Cardiac muscle cell (in vitro differentiated cells and primary cell): ENCODE measurements around the gene PUDP. TPM values are rescaled to one million over a fixed set of nuclear protein-coding genes. Genes with fewer than 3 reads are reported as not detected.

Experiments used
- DNase-seq, 2 donors: peaks; one replicate each; pipeline versions ENCODE4 v3.0.0 to v3.0.0-alpha.2; 2010 to 2017; ENCODE audit warnings: low read depth in 1 of 2, low spot score in 1 of 2
- H3K27ac ChIP-seq: fragments of 200-600 bp; sonication (generic); 2 replicates; pipeline ENCODE4 v1.5.1; 2016
- H3K27me3 ChIP-seq: fragments of 200-600 bp; sonication (generic); 2 replicates; pipeline ENCODE4 v1.6.0; 2016; ENCODE audit warnings: control low read depth
- H3K36me3 ChIP-seq: fragments of 200-600 bp; sonication (generic); 2 replicates; pipeline ENCODE4 v1.5.1; 2016; ENCODE audit warnings: control low read depth
- H3K4me1 ChIP-seq: fragments of 200-600 bp; sonication (generic); 2 replicates; pipeline ENCODE4 v1.8.1; 2017; ENCODE audit warnings: low read depth, mild to moderate bottlenecking, mixed run types
- H3K4me3 ChIP-seq: fragments of 200-600 bp; sonication (generic); 2 replicates; pipeline ENCODE4 v1.5.1; 2016; ENCODE audit warnings: mild to moderate bottlenecking
- H3K9me3 ChIP-seq: fragments of 200-600 bp; sonication (generic); 2 replicates; pipeline ENCODE4 v1.5.1; 2017; ENCODE audit warnings: low read depth, mild to moderate bottlenecking, control low read depth
- polyA plus RNA-seq: library from polyadenylated mRNA; unstranded; fragments of >200 nt; fragmentation: Nextera tagmentation; extraction: Ambion mirVana; gene quantifications from 2 replicates; pipeline ENCODE4 v1.2.1, GENCODE V29; 2016
- total RNA-seq: library from RNA; depleted of rRNA; stranded (reverse); fragments of >200 nt; gene quantifications from 2 replicates; pipeline ENCODE4 v1.2.3, GENCODE V29; 2016
- TF ChIP-seq, protein P1 (sequence below): IDR thresholded peaks from 2 replicates; pipeline ENCODE4 v1.5.1; 2012; ENCODE audit warnings: low read depth, mild to moderate bottlenecking, low read length

The PUDP gene
- total and polyA plus RNA-seq, 2 experiments from 2014 or later, result 81.5 to 105 TPM

GRCh38 chrX:7116081-7116480, 31.9 kb downstream of the PUDP start:
- Histone ChIP-seq H3K4me1 (no peaks in the 10 kb centered on the region), H3K27me3 (no peaks in the 10 kb centered on the region), H3K9me3 (no peaks in the 10 kb centered on the region), H3K4me3 (no peak overlapping the region), H3K27ac (no peak overlapping the region), H3K36me3 (no peaks in the 10 kb centered on the region)
- DNase-seq, result no peak
- TF ChIP-seq, protein P1, sequence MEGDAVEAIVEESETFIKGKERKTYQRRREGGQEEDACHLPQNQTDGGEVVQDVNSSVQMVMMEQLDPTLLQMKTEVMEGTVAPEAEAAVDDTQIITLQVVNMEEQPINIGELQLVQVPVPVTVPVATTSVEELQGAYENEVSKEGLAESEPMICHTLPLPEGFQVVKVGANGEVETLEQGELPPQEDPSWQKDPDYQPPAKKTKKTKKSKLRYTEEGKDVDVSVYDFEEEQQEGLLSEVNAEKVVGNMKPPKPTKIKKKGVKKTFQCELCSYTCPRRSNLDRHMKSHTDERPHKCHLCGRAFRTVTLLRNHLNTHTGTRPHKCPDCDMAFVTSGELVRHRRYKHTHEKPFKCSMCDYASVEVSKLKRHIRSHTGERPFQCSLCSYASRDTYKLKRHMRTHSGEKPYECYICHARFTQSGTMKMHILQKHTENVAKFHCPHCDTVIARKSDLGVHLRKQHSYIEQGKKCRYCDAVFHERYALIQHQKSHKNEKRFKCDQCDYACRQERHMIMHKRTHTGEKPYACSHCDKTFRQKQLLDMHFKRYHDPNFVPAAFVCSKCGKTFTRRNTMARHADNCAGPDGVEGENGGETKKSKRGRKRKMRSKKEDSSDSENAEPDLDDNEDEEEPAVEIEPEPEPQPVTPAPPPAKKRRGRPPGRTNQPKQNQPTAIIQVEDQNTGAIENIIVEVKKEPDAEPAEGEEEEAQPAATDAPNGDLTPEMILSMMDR, result no peak

- TF ChIP-seq, protein P1, result no peak
- DNase-seq, result peak in 1 of 2 donors; percentile 41
- H3K4me1 ChIP-seq, result no peaks in the 10 kb centered on the region
- no peak overlapping the region for H3K27ac ChIP-seq
- no peaks in the 10 kb centered on the region for H3K9me3 ChIP-seq
- H3K4me3 ChIP-seq, result no peak overlapping the region
- H3K36me3 ChIP-seq, result no peaks in the 10 kb centered on the region
- H3K27me3 ChIP-seq, result no peaks in the 10 kb centered on the region
These were observed 32.4 kb downstream of the PUDP start for GRCh38 chrX:7115557-7115956.

DNA sequence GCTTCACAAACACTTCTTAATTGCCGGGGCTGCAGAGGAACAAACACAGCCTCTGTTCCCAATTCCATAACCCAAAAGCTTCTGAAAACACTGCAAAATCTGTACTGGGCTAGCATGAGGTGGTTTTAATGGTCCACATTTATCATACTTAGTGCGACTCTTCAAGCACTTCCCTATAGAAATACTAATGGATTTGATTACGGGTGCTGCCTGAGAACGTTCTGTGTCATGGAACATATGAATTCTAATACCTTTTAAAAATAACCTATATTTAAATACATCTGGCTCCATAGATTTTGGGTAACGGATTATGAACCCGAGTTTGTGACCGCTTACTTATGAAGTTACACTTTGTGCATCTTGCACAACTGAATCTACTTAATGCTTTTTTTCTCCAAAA, 35.9 kb downstream of the PUDP start:
- TF ChIP-seq, protein P1, result no peak
- Histone ChIP-seq H3K27ac (no peak overlapping the region), H3K9me3 (no peaks in the 10 kb centered on the region), H3K4me1 (peaks cover 3% of the 10 kb centered on the region), H3K4me3 (no peak overlapping the region), H3K27me3 (no peaks in the 10 kb centered on the region), H3K36me3 (no peaks in the 10 kb centered on the region)
- DNase-seq, result no peak

DNA sequence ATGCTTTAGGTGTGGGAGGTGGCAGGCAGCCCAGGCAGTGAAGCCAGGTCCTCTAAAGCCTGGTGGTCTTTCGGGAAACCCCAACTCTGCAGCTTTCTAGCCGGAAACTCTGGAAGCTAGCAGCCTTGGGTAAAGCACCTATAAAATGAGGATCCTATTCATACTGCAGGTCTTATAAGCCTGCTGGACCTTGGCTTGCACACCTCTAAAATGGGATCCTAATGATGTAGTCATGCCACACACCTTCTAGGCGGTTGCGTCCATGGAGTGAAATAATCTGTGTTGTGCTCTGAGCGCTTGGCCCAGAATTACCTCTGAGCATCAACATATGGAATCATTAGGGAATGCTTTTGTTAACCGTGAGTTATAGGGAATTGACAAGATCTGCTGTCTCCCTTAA, 36.4 kb downstream of the PUDP start:
- Histone ChIP-seq H3K27ac (no peak overlapping the region), H3K9me3 (no peaks in the 10 kb centered on the region), H3K36me3 (no peaks in the 10 kb centered on the region), H3K4me1 (peaks cover 3% of the 10 kb centered on the region), H3K27me3 (no peaks in the 10 kb centered on the region), H3K4me3 (no peak overlapping the region)
- no peak for DNase-seq
- TF ChIP-seq, protein P1, result no peak

- H3K27me3 ChIP-seq, result no peaks in the 10 kb centered on the region
- H3K36me3 ChIP-seq, result no peaks in the 10 kb centered on the region
- no peak for DNase-seq
- no peak overlapping the region for H3K27ac ChIP-seq
- no peaks in the 10 kb centered on the region for H3K9me3 ChIP-seq
- H3K4me3 ChIP-seq, result no peak overlapping the region
- TF ChIP-seq, protein P1, result no peak
- H3K4me1 ChIP-seq, result peaks cover 3% of the 10 kb centered on the region
These were observed 37.1 kb downstream of the PUDP start for GRCh38 chrX:7110821-7111276.
